Fibroblast of the aortic adventitia (primary cell): ENCODE measurements around the gene ANXA11. TPM values are rescaled to one million over a fixed set of nuclear protein-coding genes. Genes with fewer than 3 reads are reported as not detected.

ENCODE experiments used
- DNase-seq: peaks from one replicate; pipeline ENCODE4 v3.0.0-alpha.2; 2010; ENCODE audit warnings: low read depth
- H3K4me3 ChIP-seq: 2 replicates; pipeline ENCODE4 v1.5.1; 2011; ENCODE audit warnings: low read depth, mild to moderate bottlenecking, control low read depth, low read length, moderate library complexity
- CTCF ChIP-seq: IDR thresholded peaks from 2 replicates; pipeline ENCODE4 v1.5.1; 2011; ENCODE audit warnings: mild to moderate bottlenecking, low read length, control low read depth, inconsistent platforms; ENCODE audit not compliant: insufficient read depth
- small RNA-seq: library from RNA; depleted of rRNA; stranded (forward); fragments of <200 nt; gene quantifications from one replicate; pipeline ENCODE3, GENCODE V24; 2012
- total RNA-seq: library from RNA; depleted of rRNA; stranded (reverse); fragments of >200 nt; gene quantifications from 2 replicates; pipeline ENCODE4 v1.2.3, GENCODE V29; 2012; ENCODE audit warnings: low replicate concordance

Gene ANXA11
- total RNA-seq, 1 donor = 153 TPM

- no peak overlapping the region for H3K4me3 ChIP-seq
- no peak for TF ChIP-seq CTCF
- no peak for DNase-seq
Measured at GRCh38 chr10:80118669-80119068, 86.7 kb downstream of the ANXA11 start.

- no peak for DNase-seq
- no peak overlapping the region for H3K4me3 ChIP-seq
- no peak for TF ChIP-seq CTCF
Measured at GRCh38 chr10:80110986-80111385, 94.4 kb downstream of the ANXA11 start.

- no peak for DNase-seq
- no peak for TF ChIP-seq CTCF
- no peak overlapping the region for H3K4me3 ChIP-seq
Measured at GRCh38 chr10:80108576-80109239, 96.6 kb downstream of the ANXA11 start.

GRCh38 chr10:80104066-80104926 is 101.0 kb downstream of the ANXA11 start:
- DNase-seq = peak; percentile 82
- no peak overlapping the region for H3K4me3 ChIP-seq
- no peak for TF ChIP-seq CTCF

Small RNA genes within 50 kb of the gene (small RNA-seq; reads per million reads assigned to genes)
- gene RPS12P2 = not detected

Other genes with a start within 250 kb of the ANXA11 start
- 2.9 and 11.2 TPM in 2 replicates for gene TMEM254, start 126.9 kb downstream of the ANXA11 start, total RNA-seq
- gene PLAC9, start 72.8 kb downstream of the ANXA11 start, total RNA-seq = 32.1 and 78.7 TPM in 2 replicates
- not detected in 2 replicates for gene MAT1A, start 84.1 kb upstream of the ANXA11 start, total RNA-seq
- not detected in 2 replicates for gene DYDC1, start 151.2 kb upstream of the ANXA11 start, total RNA-seq
- gene DYDC2, start 151.2 kb upstream of the ANXA11 start, total RNA-seq = not detected in 2 replicates
- 0.90 and 17.7 TPM in 2 replicates for gene PRXL2A, start 203.0 kb upstream of the ANXA11 start, total RNA-seq
- 21.3 and 107 TPM in 2 replicates for gene TSPAN14, start 248.8 kb upstream of the ANXA11 start, total RNA-seq